ENCODE measurements around the gene HDAC4. TPM values are rescaled to one million over a fixed set of nuclear protein-coding genes. Genes with fewer than 3 reads are reported as not detected.
"Not testable (repeated sequence)": the region's sequence is repeated elsewhere in the genome, so short reads cannot be mapped to it uniquely, and the experiment has no call there.

HDAC4 gene
- total RNA-seq, 1 donor from 2014 or later = 29.4 TPM

DNA sequence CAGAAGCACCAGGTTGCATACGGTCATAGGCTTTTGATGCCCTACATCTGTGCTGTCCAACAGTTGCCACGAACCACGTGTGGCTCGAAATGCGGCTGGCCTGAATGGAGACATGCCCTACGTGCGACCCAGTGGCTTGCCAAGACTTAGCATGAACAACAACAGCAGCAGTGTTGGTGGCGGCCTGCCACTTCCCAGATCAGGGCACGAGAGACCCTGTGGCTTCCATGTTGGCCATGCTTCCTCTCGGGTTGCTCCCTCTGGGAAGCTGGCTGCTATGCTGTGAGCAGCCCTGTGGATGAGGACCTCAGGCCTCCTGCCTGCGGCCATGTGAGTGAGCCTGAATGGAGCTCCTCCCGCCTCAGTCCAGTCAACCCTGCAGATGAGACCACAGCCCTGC is 212.3 kb downstream of the HDAC4 start:
- no peak for DNase-seq (ENCODE audit: low read depth)

DNA sequence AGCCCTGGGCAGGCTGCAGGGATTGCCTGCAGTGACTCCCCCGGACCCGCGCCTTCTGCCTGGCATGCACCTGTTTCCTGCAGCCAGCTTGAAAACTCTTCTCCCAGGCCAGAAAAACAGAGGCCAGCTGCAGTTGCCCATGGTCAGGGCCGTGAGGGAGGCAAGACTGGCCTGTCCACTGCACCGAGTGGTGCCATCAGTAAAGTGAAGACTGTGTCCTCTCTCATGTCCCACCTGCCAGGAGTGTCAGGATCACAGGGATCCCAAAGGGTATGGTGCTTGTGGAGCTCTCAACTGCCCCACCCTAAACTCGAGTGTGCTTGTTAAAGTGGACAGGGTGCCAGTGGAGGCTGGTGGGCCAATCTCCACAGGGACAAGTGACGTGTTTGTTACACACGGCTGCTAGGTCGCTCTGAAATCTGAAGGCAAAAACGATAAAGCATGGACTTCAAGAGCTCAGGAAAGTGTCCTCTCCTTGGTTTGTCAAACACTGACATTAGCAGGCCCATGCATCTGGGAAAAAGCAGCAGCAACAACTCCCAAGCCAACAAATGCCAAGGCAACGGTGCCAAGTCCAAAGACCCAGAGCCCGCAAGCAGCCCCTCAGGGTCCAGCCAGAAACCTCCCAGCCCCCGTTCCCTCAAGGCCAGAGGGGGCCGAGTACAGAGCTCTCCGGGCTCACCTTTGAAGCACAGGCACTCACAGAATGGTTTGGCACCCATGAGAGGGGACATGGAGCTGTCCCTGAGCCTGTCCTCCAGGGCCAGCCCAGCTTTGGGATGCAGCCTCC is 213.2 kb downstream of the HDAC4 start:
- no peak for DNase-seq (ENCODE audit: low read depth)

DNA sequence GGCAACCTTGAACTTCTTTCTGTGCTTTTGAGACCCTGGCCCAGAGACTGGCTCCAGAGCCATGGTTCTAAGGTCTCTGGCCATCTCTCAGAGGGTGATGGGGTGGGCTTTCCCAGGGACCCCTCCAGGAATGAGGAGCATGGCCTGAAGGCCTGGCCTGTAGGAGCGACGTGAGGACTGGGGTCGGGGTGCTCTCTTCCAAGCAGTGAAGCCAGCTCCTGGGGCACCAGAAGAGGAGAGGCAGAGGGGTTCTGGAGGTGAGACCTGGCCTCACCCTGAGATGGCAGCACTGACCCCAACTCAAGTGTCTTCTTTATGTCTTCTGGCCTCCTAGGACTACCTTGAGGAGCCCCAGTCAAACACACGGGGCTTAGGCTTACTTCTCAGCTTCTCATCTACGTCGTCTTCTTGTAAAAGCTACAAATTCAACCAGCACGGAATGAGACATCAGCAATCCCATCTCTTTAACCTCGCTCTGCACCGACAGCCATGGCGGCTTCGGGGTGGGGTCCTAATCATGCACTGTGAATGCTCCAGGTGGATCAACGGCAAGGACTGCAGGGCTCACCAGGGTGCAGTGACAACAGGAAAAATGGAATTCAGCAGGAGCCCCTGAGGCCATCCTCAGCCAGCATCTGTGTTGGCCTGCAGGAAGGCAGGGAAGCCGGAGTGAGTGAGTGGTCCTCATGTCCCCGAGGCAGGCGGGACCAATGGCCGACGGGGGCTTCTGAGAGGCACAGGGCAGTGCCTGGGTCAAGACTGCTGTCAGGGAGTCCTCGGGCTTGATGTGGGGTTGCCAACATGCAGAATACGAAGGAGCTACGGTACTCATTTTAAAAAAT is 214.1 kb downstream of the HDAC4 start:
- no peak for DNase-seq (ENCODE audit: low read depth)

DNA sequence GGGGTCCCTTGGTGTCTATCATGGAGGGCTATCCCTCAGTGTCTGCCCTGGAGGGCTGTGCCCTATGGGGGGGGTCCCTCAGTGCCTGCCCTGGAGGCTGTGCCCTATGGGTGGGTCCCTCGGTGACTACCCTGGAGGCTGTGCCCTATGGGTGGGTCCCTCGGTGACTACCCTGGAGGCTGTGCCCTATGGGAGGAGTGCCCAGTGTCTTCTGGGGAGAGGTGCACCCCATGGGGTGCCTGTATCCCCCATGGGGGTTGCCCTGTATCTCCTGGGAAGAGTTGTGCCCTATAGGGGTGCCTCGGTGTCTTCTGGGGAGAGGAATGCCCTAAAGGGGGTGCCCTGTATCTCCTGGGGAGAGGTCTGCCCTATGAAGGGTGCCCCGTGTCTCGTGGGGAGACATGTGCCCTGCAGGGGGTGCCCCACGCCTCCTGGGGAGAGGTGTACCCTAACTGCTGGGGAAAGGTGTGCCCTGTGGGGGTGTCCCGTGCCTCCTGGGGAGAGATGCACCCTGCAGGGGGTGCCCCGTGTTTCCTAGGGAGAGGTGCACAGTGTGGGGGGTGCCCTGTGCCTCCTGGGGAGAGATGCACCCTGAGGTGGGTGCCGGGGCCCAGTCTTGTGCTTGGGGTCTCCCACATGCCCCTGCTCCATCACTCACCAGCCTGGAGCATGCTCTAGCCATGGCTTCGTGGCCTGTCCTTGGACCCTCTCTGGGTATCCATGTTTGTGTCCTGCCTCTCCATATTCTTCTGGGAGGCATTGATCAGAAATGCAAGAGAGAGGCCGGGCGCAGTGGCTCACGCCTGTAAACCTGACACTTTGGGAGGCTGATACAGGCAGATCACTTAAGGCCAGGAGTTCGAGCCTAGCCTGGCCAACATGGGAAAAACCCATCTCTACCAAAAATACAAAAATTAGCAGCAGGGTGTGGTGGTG is 215.6 kb downstream of the HDAC4 start:
- DNase-seq (ENCODE audit: low read depth) = no peak

DNA sequence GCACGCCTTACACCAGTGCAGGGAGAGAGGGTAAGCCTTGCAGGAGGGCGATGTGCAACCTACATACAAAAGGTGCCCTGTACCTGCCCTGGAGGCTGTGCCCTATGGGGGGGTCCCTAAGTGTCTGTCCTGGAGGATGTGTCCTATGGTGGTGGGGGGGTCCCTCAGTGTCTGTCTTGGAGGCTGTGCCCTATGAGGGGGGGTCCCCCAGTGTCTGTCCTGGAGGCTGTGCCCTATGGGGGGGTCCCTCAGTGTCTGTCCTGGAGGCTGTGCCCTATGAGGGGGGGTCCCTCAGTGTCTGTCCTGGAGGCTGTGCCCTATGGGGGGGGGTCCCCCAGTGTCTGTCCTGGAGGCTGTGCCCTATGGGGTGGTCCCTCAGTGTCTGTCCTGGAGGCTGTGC is 216.6 kb downstream of the HDAC4 start:
- no peak for DNase-seq (ENCODE audit: low read depth)

DNA sequence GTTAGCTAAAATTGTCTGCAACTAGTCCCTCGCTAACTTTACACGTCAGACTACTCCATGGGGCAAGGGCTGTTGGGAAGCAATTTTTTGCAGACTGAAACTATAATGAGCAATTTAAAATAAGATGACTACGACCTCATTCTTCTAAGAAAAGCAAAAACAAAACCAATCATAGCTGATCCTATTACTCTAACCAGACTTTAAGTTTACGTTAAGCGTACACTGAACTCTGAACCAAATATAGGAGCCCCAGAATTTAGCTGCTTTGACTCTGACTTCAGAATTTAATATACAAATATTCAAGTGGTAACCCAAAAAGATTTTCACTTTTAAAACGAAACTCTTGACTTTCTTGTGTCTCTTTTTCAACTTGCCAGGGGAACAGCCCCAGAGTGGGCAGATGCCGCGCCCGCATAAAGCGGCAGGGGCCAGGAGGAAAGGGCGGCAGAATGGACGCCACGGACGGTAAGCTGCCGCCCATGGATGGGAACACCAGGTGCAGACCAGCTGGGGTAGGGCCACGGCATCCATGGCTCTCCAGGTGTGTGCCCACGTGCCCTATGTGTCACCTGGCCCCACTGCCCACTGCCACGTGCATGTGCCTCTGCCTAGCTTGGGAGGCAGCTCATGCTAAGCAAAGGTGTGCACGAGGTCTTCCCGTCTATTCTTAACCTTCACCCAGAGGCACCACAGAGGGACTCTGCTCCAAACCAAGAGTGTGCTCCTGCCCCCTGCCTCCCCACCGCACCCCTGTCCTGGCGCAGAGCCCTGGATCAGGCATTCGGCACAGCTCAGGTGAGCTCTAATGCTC is 217.6 kb downstream of the HDAC4 start:
- no peak for DNase-seq (ENCODE audit: low read depth)

DNA sequence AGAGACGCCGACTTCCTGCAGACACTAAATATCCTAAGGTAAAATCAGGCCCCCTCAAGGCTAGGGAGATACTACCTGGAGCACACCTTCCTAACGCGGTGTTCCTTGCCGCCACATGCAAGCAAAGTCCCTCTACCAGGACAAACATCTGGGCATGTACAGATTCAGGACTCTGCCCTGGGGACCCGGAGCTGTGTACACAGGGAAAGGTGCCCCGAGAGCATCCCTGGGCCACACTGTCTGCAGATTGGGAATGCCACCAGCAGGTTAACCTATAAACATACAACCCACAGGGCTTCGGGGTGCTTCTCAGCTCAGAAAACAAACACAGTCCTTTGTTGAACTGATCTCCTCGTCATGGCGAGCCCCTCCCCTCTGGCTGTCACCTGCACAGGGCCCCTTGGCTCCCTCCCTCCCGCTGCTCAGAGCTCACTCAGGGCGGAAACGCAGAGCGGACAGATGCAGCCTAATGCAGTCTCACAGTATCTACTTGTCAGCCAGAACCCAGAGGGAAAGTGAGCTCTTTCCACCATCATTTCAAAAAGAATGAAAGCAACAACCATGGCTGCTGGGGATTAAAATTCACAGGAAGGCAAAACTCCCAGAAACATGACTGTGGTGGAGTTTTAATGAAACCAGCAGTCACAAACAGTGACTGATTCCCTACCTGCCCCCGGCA is 218.8 kb downstream of the HDAC4 start:
- DNase-seq (ENCODE audit: low read depth) = no peak

DNA sequence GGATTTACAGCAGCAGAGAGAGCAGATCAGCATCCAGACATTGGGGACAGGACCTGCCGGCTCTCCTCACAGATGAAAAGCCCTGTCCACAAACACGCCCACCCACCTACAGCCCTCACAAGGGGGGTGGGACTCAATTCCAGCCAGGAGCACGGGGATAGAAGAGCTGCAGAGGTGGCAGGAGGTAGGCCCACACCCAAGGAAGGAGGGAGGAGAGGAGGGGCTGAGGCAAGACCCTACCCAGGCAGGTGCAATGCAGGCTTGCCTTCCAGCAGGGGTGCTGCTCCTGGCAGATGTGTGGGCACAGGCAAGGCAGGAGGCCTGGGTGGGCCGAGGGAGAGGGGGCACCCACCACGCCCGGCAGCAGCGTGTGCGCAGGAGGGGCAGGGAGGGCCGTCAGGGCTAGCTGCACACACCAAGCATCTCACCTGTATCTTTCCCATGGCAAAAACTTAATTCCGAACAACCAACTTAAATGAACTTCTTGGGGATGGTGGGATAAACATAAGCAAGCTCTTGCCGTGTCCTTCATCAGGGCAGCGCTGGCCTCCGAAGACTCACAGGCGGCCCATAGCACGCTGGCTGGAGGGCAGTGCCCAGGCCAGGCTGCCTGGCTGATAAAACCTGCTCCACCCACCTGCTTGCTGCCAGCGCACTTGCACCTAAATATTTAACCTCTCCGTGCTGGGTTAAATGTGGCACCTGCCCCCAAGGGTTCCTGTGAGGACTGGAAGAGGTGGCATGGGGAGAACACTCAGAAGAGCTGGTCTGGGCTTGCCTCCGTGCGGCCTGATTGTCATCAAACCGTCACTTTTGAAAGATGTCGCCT is 219.5 kb downstream of the HDAC4 start:
- no peak for DNase-seq (ENCODE audit: low read depth)

DNA sequence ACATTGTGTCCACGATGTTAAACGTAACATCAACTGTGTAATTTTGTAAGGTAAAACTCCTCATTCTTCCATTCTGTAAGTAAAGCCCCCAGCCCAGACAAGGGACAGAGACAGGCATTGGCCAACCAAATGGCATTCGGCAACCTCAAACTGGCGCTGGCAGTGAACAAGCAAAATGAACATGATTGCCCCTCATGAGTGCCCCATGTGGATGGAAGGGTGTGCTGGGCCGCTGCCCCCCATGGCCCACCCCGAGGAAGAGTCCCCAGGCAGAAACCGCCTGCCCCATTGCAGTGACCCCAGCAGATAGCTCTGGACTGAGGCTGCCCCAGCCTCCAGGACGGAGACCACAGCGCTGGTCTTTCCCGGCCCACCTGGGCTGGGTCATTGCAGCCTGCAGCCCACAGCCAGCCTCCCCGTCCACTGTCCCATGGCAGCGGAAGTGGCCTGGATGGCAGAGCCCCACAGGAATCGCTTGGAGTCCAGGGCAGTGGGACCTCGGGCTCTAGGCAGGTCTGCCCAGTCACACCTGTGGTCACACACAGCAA is 220.2 kb downstream of the HDAC4 start:
- no peak for DNase-seq (ENCODE audit: low read depth)

DNA sequence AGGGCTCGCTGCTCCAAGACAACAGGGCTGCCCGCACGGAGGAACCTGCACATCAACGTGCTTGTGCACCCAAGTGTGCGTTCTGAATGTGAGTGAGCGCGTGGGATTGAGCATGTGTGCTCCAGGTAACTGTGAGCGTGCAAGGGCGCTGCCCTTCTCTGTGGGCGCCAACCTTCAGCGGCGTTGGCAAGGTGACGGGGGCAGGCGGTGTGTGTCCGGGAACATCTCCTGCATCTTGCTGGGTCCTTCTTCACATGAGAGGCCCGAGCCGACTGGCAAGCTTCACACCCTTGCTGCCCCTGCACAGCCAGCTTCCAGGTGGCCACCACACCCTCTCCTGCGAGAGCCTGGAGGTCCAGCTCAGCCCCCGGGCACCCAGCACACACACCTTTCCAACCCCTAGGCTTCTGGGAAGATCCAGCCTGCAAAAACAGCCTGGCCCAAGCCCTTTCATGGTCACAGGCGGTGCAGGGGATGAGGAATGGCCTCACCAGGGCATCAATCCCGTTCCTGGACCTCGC is 220.9 kb downstream of the HDAC4 start:
- no peak for DNase-seq (ENCODE audit: low read depth)

DNA sequence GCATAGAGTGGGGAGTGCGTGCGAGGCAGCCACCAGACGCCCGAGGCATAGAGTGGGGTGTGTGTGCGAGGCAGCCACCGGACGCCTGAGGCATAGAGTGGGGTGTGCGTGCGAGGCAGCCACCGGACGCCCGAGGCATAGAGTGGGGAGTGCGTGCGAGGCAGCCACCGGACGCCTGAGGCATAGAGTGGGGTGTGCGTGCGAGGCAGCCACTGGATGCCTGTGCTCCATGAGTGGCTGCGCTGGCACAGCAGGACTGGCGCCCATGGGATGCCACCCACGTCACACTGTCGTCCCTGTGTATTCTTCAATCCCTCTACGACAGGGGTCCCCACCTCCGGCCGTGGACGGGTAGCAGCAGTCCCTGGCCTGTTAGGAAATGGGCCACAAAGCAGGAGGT is 221.9 kb downstream of the HDAC4 start:
- DNase-seq (ENCODE audit: low read depth) = no peak

DNA sequence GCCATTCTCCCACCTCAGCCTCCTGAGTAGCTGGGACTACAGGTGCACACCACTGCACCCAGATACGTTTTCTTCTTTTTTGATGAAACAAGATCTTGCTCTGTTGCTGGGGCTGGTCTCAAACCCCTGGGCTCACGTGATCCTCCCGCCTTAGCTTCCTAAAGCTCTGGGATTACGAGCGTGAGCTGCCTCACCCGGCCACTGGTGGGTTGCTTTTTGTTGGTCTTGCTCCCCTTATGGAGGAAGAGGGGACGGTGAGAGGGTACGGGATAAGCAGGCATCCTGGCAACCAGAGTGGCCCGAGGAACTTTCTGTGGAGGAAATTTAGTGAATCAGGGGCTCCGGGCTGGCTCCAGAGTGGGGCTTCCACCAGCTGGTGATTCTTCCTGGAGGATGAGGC is 222.3 kb downstream of the HDAC4 start:
- DNase-seq (ENCODE audit: low read depth) = no peak

DNA sequence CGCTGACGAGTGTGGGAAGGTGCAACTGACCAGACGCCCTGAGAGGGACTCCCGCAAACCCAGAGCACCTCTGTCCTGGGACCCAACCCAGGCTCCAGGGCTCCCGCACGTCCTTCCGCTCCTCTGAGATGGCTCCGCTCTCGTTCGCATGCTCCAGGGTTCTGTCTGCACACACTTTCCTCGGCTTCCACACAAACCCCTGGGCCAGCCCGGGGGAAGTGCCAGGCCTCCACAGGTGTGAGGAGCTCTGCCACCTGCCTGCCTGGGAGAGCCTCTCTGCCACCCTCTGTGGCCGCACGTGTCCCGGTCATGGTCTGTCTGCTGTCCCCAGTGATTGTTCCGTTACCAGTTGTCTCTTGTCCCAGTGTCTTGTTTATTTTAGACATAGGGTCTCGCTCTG is 222.9 kb downstream of the HDAC4 start:
- DNase-seq (ENCODE audit: low read depth) = no peak

DNA sequence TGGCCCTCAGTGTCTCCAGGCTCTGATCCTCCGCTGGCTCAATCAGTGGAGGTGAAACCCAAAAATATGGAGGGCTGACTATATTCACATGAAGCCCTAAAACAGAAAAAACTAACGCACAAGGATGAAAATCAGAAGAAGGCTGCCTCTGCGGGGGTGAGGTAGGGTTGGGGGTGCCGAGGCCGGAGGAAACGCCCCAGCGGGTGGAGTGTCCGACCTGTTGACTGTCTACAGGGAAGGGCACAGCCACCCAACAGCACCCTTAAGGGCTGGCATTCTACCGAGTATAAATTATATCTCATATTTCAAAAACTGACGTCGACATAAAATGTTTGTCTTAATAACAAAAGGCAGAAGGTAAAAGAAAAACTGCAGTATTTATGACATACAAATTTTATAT is 223.5 kb downstream of the HDAC4 start:
- no peak for DNase-seq (ENCODE audit: low read depth)

DNA sequence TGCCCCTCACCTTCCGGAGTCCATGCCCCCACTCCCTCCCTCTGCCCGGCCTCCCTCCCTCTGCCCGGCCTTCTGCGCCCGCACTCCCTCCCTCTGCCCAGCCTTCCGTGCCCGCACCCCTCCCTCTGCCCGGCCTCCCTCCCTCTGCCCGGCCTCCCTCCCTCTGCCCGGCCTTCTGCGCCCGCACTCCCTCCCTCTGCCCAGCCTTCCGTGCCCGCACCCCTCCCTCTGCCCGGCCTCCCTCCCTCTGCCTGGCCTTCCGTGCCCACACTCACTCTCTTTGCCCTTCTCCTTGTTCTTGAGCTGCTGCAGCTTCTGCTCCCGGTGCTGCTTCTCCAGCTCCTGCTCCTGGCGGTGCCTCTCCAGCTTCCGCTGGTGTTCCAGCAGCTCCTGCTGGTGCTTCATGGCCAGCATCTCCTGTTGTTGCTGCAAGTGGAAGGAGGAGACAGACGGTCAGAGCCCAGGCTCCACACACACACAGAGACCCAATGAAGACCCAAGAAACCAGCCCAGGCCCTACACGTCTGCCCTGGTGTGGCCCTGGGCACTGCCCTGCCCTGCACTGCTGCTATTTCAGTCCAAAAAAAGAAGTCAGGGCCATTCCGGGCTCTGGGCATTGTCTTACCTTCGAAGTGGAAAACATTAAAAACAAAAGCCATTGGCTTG is 224.5 kb downstream of the HDAC4 start:
- DNase-seq (ENCODE audit: low read depth) = not testable (repeated sequence)

DNA sequence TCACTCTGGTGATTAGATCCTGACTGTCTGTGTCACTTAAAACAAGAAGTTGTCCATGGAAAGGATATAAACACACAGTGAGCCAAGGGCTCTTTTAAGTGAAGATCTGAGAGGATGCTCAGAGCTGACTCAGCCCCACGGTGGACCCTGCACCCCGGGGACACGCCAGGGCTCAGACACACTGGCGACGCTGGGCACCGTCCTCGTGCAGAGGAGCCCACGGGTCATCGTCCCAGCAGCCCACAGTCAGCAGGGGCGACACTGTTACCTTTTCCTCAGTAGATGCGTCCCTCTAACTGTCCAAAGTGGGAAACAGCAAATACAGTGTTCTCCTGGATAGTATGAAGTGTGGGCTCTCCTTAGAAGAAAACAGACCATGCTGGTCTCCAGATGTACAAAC is 225.6 kb downstream of the HDAC4 start:
- DNase-seq (ENCODE audit: low read depth) = no peak

DNA sequence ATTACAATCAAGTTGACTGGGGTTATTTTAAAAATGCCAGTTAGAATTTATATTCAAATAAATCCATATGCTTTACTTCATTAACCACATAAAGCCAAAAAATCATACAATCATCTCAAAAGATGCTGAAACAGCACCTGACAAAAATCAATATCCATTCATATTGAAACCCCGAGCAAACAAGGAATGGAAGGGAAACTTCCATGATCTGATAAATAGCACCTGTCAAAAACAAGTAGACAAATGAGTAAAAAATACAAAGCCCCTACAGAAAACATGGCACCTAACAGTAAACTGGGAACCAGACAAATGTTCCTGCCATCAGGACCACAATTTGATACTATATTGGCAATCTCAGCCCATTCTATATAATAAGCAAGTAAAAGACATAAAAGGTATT is 227.5 kb downstream of the HDAC4 start:
- DNase-seq (ENCODE audit: low read depth) = no peak

DNA sequence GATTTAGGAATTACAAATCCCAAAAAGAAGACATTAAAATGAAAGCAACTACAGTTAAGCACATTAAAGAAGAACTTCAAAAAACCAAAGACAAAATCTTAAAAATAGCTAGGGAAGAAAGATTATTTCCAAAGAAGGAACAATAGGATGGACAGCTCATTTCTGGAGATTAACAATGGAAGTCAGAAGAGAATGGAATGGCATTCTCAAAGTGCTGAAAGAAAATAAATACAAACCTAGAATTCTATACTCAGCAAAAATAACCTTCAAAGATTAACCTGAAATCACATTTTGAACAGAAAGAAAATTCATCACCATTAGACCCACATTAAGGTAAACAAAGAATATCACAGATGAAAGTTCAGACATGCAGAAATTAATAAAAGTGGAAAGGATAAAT is 229.2 kb downstream of the HDAC4 start:
- DNase-seq (ENCODE audit: low read depth) = no peak
